Vagina (tissue), 2 donors: ENCODE data around the gene ADAP2. TPM values are rescaled to one million over a fixed set of nuclear protein-coding genes. Genes with fewer than 3 reads are reported as not detected.

ENCODE experiments used
- DNase-seq, 2 donors: peaks; one replicate each; pipeline ENCODE4 v3.0.0-alpha.2; 2017; ENCODE audit errors: extremely low spot score in 2 of 2
- H3K27ac ChIP-seq: fragments of 200-600 bp; sonication (generic); one replicate; pipeline ENCODE4 v1.5.1; 2019
- H3K27me3 ChIP-seq: fragments of 200-600 bp; sonication (generic); one replicate; pipeline ENCODE4 v1.5.1; 2019
- H3K36me3 ChIP-seq, 2 donors: fragments of 200-600 bp; sonication (generic); one replicate each; pipeline ENCODE4 v1.5.1; 2017 to 2019
- H3K4me1 ChIP-seq: fragments of 200-600 bp; sonication (generic); one replicate; pipeline ENCODE4 v1.5.1; 2019
- H3K4me3 ChIP-seq, 2 donors: fragments of 200-600 bp; sonication (generic); 1 replicate in 1 of 2; 2 replicates in 1 of 2; pipeline ENCODE4 v1.5.1; 2016 to 2019
- H3K9me3 ChIP-seq: fragments of 200-600 bp; sonication (generic); one replicate; pipeline ENCODE4 v1.5.1; 2019
- POLR2A ChIP-seq, 2 donors: fragments of 450-650 bp; IDR thresholded peaks; one replicate each; pipeline ENCODE4 v1.6.1; 2017; ENCODE audit warnings: antibody characterized with exemption in 2 of 2, mild to moderate bottlenecking in 2 of 2, moderate library complexity in 2 of 2
- POLR2AphosphoS5 ChIP-seq, 2 donors: sonication (generic); formaldehyde crosslinking; IDR thresholded peaks; one replicate each; pipeline ENCODE4 v1.9.0; 2017; ENCODE audit warnings: antibody characterized with exemption in 2 of 2, mild to moderate bottlenecking in 2 of 2, low read depth in 1 of 2; ENCODE audit not compliant: insufficient read depth in 1 of 2
- intact Hi-C: fragments of 100-400 bp; cut with DNase I; formaldehyde crosslinking; loops from one replicate; pipeline ENCODE4 v1.15.1; 2023
- total RNA-seq: library from RNA; depleted of rRNA; stranded (reverse); fragments of >200 nt; gene quantifications from one replicate; pipeline ENCODE4 v1.2.3, GENCODE V29; 2016
- TF ChIP-seq, protein P1 (sequence below), 3 experiments: fragments of 450-650 bp in 2 of 3; fragments of 200-600 bp in 1 of 3; sonication (generic) in 1 of 3; IDR thresholded peaks; one replicate each; pipeline ENCODE4 v1.5.1; 2017 to 2019; ENCODE audit warnings: antibody characterized with exemption in 3 of 3, mild to moderate bottlenecking in 2 of 3, moderate library complexity in 2 of 3

The ADAP2 gene
- 14.0 TPM for total RNA-seq

GRCh38 chr17:30921544-30922196 lies at the start of gene ADAP2:
TSS of gene ADAP2 (plus strand) at chr17:30921945. CDS start at chr17:30922015, 70 bp downstream.
- intact Hi-C loops, result no loop called here

DNA sequence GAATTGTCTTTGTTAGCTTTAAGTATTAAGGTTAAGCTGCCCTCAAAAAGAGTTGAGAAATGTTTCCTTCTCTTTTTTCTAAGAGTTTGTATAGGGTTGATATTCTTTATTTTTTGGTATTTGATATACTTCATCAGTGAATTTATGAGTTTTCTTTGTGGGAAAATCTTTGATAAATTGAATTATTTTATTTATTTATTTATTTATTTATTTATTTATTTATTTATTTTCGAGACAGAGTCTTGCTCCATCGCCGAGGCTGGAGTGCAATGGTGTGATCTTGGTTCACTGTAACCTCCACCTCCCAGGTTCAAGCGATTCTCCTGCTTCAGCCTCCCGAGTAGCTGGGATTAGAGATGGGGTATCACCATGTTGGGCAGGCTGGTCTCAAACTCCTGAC lies 35.6 kb upstream of the ADAP2 start:
- intact Hi-C loops, result no loop called here
- no peaks in the 10 kb centered on the region for H3K27me3 ChIP-seq
- H3K9me3 ChIP-seq, result no peaks in the 10 kb centered on the region
- TF ChIP-seq POLR2AphosphoS5 (IDR thresholded peaks at IDR 0.05; ENCODE audit: insufficient read depth in 1 of 2, low read depth in 1 of 2) (no peak), POLR2A (IDR thresholded peaks at IDR 0.05) (no peak)
- TF ChIP-seq, protein P1, sequence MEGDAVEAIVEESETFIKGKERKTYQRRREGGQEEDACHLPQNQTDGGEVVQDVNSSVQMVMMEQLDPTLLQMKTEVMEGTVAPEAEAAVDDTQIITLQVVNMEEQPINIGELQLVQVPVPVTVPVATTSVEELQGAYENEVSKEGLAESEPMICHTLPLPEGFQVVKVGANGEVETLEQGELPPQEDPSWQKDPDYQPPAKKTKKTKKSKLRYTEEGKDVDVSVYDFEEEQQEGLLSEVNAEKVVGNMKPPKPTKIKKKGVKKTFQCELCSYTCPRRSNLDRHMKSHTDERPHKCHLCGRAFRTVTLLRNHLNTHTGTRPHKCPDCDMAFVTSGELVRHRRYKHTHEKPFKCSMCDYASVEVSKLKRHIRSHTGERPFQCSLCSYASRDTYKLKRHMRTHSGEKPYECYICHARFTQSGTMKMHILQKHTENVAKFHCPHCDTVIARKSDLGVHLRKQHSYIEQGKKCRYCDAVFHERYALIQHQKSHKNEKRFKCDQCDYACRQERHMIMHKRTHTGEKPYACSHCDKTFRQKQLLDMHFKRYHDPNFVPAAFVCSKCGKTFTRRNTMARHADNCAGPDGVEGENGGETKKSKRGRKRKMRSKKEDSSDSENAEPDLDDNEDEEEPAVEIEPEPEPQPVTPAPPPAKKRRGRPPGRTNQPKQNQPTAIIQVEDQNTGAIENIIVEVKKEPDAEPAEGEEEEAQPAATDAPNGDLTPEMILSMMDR (IDR thresholded peaks at IDR 0.05), result no peak
- H3K4me1 ChIP-seq, result no peaks in the 10 kb centered on the region
- H3K36me3 ChIP-seq, result no peaks in the 10 kb centered on the region
- H3K4me3 ChIP-seq, result no peak overlapping the region
- no peak for DNase-seq
- no peak overlapping the region for H3K27ac ChIP-seq

More at GRCh38 chr17:30921544-30922196, at the start of gene ADAP2:
- H3K27me3 ChIP-seq, result no peaks in the 10 kb centered on the region
- TF ChIP-seq POLR2A (IDR thresholded peaks at IDR 0.05), result no peak
- no peak for TF ChIP-seq POLR2AphosphoS5 (IDR thresholded peaks at IDR 0.05; ENCODE audit: insufficient read depth in 1 of 2, low read depth in 1 of 2)
- TF ChIP-seq, protein P1 (IDR thresholded peaks at IDR 0.05), result no peak
- peak within 1 kb of the TSS; percentile 41 to 44 for H3K4me3 ChIP-seq
- H3K36me3 ChIP-seq, result no peaks in the 10 kb centered on the region
- no peak for DNase-seq
- no peak within 1 kb of the TSS for H3K27ac ChIP-seq
- no peaks in the 10 kb centered on the region for H3K9me3 ChIP-seq
- H3K4me1 ChIP-seq, result peaks cover 11% of the 10 kb centered on the region

- no peak overlapping the region for H3K27ac ChIP-seq
- H3K9me3 ChIP-seq, result no peaks in the 10 kb centered on the region
- intact Hi-C loops, result no loop called here
- no peaks in the 10 kb centered on the region for H3K4me1 ChIP-seq
- no peak overlapping the region for H3K4me3 ChIP-seq
- DNase-seq, result no peak
- no peak for TF ChIP-seq POLR2A (IDR thresholded peaks at IDR 0.05)
- TF ChIP-seq POLR2AphosphoS5 (IDR thresholded peaks at IDR 0.05; ENCODE audit: insufficient read depth in 1 of 2, low read depth in 1 of 2), result no peak
- TF ChIP-seq, protein P1 (IDR thresholded peaks at IDR 0.05), result no peak
- peaks cover 0 to 16% of the 10 kb centered on the region in 2 donors for H3K36me3 ChIP-seq
- no peaks in the 10 kb centered on the region for H3K27me3 ChIP-seq
These were observed 27.5 kb upstream of the ADAP2 start for GRCh38 chr17:30894236-30894635.

- Histone ChIP-seq H3K4me3 (no peak overlapping the region), H3K27me3 (no peaks in the 10 kb centered on the region), H3K9me3 (no peaks in the 10 kb centered on the region), H3K27ac (no peak overlapping the region), H3K4me1 (no peaks in the 10 kb centered on the region), H3K36me3 (peaks cover 0 to 24% of the 10 kb centered on the region in 2 donors)
- intact Hi-C loops, result no loop called here
- no peak for DNase-seq
- no peak for TF ChIP-seq POLR2A (IDR thresholded peaks at IDR 0.05)
- TF ChIP-seq POLR2AphosphoS5 (IDR thresholded peaks at IDR 0.05; ENCODE audit: insufficient read depth in 1 of 2, low read depth in 1 of 2), result no peak
- TF ChIP-seq, protein P1 (IDR thresholded peaks at IDR 0.05), result no peak
These were observed 24.4 kb upstream of the ADAP2 start for GRCh38 chr17:30897311-30897710.

DNA sequence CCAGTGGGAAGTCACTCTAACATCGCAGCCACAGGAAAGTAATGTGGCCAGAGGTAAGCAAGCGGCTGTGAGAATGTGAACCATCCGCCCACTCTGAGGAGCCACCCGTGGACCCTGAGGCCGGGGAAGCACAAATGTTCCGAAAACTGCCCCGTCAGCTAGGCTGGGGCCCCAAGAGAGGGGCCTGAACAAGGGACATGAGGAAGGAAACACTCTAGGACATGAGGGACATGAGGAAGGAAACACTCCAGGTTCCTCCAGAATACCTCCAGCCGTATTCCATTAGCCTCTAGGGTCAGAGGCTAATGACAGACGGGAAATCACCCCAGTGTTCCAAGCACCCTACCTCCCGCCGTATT lies 16.0 kb upstream of the ADAP2 start:
- peaks cover 0 to 11% of the 10 kb centered on the region in 2 donors for H3K36me3 ChIP-seq
- DNase-seq, result no peak
- H3K27ac ChIP-seq, result peak overlapping the region; percentile 67
- no peaks in the 10 kb centered on the region for H3K9me3 ChIP-seq
- no peak for TF ChIP-seq POLR2AphosphoS5 (IDR thresholded peaks at IDR 0.05; ENCODE audit: insufficient read depth in 1 of 2, low read depth in 1 of 2)
- TF ChIP-seq POLR2A (IDR thresholded peaks at IDR 0.05), result no peak
- TF ChIP-seq, protein P1 (IDR thresholded peaks at IDR 0.05), result no peak
- H3K4me3 ChIP-seq, result peak overlapping the region; percentile 71 to 80
- no peaks in the 10 kb centered on the region for H3K27me3 ChIP-seq
- peaks cover 26% of the 10 kb centered on the region for H3K4me1 ChIP-seq
- intact Hi-C loops, result loop anchor here (2.0 kb wide), 1 partner anchor 65 kb away; the partner anchor contains the start of gene RNF135
